GM23338 (cell line): Measurements from ENCODE around the gene SRGAP3. TPM values are rescaled to one million over a fixed set of nuclear protein-coding genes. Genes with fewer than 3 reads are reported as not detected.

Source experiments
- ATAC-seq: fragments of 200-7000 bp; cut with Tn5 transposase; 3 replicates; pipeline ENCODE4 v1.9.1; 2020
- DNase-seq: peaks from one replicate; pipeline ENCODE4 v3.0.0-alpha.2; 2015; ENCODE audit warnings: low spot score
- H2AFZ ChIP-seq: fragments of 200-600 bp; sonication (generic); 2 replicates; pipeline ENCODE4 v1.8.0; 2016; ENCODE audit warnings: antibody characterized with exemption, mild to moderate bottlenecking, moderate library complexity
- H3F3A ChIP-seq: fragments of 200-600 bp; sonication (generic); replicated peaks from 2 replicates; pipeline ENCODE4 v1.8.0; 2017; ENCODE audit warnings: antibody characterized with exemption, mixed run types, low read depth
- H3K27ac ChIP-seq: fragments of 200-600 bp; sonication (generic); 2 replicates; pipeline ENCODE4 v1.6.1; 2016; ENCODE audit warnings: low read depth
- H3K27me3 ChIP-seq: fragments of 200-600 bp; sonication (generic); 2 replicates; pipeline ENCODE4 v1.8.0; 2016; ENCODE audit warnings: mild to moderate bottlenecking, mixed run types, moderate library complexity; ENCODE audit not compliant: insufficient read depth
- H3K36me3 ChIP-seq: fragments of 200-600 bp; sonication (generic); 2 replicates; pipeline ENCODE4 v1.8.0; 2016; ENCODE audit warnings: mild to moderate bottlenecking; ENCODE audit not compliant: insufficient read depth
- H3K4me1 ChIP-seq: fragments of 200-600 bp; sonication (generic); 2 replicates; pipeline ENCODE4 v1.8.0; 2016; ENCODE audit warnings: mild to moderate bottlenecking, moderate library complexity; ENCODE audit not compliant: insufficient read depth
- H3K4me2 ChIP-seq: fragments of 200-600 bp; sonication (generic); 2 replicates; pipeline ENCODE4 v1.7.1; 2017; ENCODE audit warnings: mixed run types
- H3K4me3 ChIP-seq: fragments of 200-600 bp; sonication (generic); 2 replicates; pipeline ENCODE4 v1.6.1; 2016; ENCODE audit warnings: mixed run types
- H3K79me2 ChIP-seq: fragments of 200-600 bp; sonication (generic); replicated peaks from 2 replicates; pipeline ENCODE4 v1.8.0; 2017; ENCODE audit warnings: mild to moderate bottlenecking; ENCODE audit not compliant: insufficient read depth
- H3K9me2 ChIP-seq: fragments of 200-600 bp; sonication (generic); 2 replicates; pipeline ENCODE4 v1.8.0; 2017; ENCODE audit not compliant: insufficient read depth
- H4K20me1 ChIP-seq: fragments of 200-600 bp; sonication (generic); replicated peaks from 2 replicates; pipeline ENCODE4 v1.8.0; 2017; ENCODE audit warnings: mild to moderate bottlenecking; ENCODE audit not compliant: insufficient read depth
- H3K27ac Mint-ChIP-seq: 2 replicates; pipeline ENCODE4 v1.8.0; 2020; ENCODE audit warnings: inconsistent platforms, mild to moderate bottlenecking, moderate library complexity, mixed read lengths
- H3K27me3 Mint-ChIP-seq: 3 replicates; pipeline ENCODE4 v1.8.0; 2022; ENCODE audit warnings: low read depth, mild to moderate bottlenecking, moderate library complexity, mixed read lengths, inconsistent platforms; ENCODE audit not compliant: insufficient read depth, poor library complexity
- H3K36me3 Mint-ChIP-seq: 3 replicates; pipeline ENCODE4 v1.8.0; 2021; ENCODE audit warnings: low read depth, mild to moderate bottlenecking, inconsistent platforms, moderate library complexity, mixed read lengths
- H3K4me1 Mint-ChIP-seq: 3 replicates; pipeline ENCODE4 v1.8.0; 2020; ENCODE audit warnings: mild to moderate bottlenecking, inconsistent platforms, mixed read lengths
- H3K4me3 Mint-ChIP-seq: 3 replicates; pipeline ENCODE4 v1.8.0; 2021; ENCODE audit warnings: moderate library complexity, mild to moderate bottlenecking, inconsistent platforms, mixed read lengths
- H3K9me3 Mint-ChIP-seq: 3 replicates; pipeline ENCODE4 v1.8.0; 2020; ENCODE audit warnings: moderate library complexity, mild to moderate bottlenecking, inconsistent platforms, mixed read lengths
- CREB1 ChIP-seq: fragments of 250-450 bp; sonication (Bioruptor Pico); IDR thresholded peaks from 2 replicates; pipeline ENCODE4 v1.5.0; 2020; ENCODE audit warnings: low read depth, mild to moderate bottlenecking, moderate library complexity
- EZH2 ChIP-seq: fragments of 200-600 bp; sonication (generic); IDR thresholded peaks from one replicate; pipeline ENCODE4 v1.8.0; 2017; ENCODE audit warnings: antibody characterized with exemption, mild to moderate bottlenecking, low read depth; ENCODE audit not compliant: unreplicated experiment
- EZH2phosphoT487 ChIP-seq: fragments of 200-600 bp; sonication (generic); IDR thresholded peaks from one replicate; pipeline ENCODE4 v1.8.1; 2018; ENCODE audit warnings: antibody characterized with exemption; ENCODE audit not compliant: unreplicated experiment
- JUNB ChIP-seq: IDR thresholded peaks from one replicate; pipeline ENCODE4 v1.6.1; 2016; ENCODE audit warnings: antibody characterized with exemption; ENCODE audit not compliant: unreplicated experiment
- POLR2AphosphoS5 ChIP-seq: IDR thresholded peaks from 2 replicates; pipeline ENCODE4 v1.6.1; 2016; ENCODE audit warnings: antibody characterized with exemption, low read depth
- STAT1 ChIP-seq: IDR thresholded peaks from one replicate; pipeline ENCODE4 v1.6.1; 2016; ENCODE audit warnings: antibody characterized with exemption; ENCODE audit not compliant: unreplicated experiment
- ZNF114 ChIP-seq: fragments of 250-450 bp; sonication (Bioruptor Pico); IDR thresholded peaks from 2 replicates; pipeline ENCODE4 v1.5.0; 2020; ENCODE audit warnings: mild to moderate bottlenecking, moderate library complexity
- polyA plus RNA-seq: library from polyadenylated mRNA; unstranded; fragments of >200 nt; fragmentation: Nextera tagmentation; extraction: Ambion mirVana; gene quantifications from 2 replicates; pipeline ENCODE4 v1.2.1, GENCODE V29; 2016
- total RNA-seq: library from RNA; depleted of rRNA; stranded (reverse); fragments of >200 nt; shearing (Covaris generic); gene quantifications from 2 replicates; pipeline ENCODE4 v1.2.3, GENCODE V29; 2014
- TF ChIP-seq, protein P1 (sequence below): IDR thresholded peaks from one replicate; pipeline ENCODE4 v1.6.1; 2018; ENCODE audit warnings: antibody characterized with exemption; ENCODE audit not compliant: unreplicated experiment
- TF ChIP-seq, protein P2 (sequence below), 2 experiments: fragments of 200-600 bp in 1 of 2; sonication (generic) in 1 of 2; conservative IDR thresholded peaks; 2 replicates each; pipeline versions ENCODE4 v1.5.1 to v1.6.1; 2016 to 2017; ENCODE audit warnings: antibody characterized with exemption in 2 of 2, low read depth in 2 of 2, mild to moderate bottlenecking in 2 of 2, moderate library complexity in 1 of 2
- TF ChIP-seq, protein P3 (sequence below): fragments of 250-450 bp; sonication (Bioruptor Pico); IDR thresholded peaks from 2 replicates; pipeline ENCODE4 v1.5.0; 2020; ENCODE audit warnings: mild to moderate bottlenecking, moderate library complexity

The SRGAP3 gene
- total and polyA plus RNA-seq, 2 experiments from 2014 or later, result 6.4 to 9.4 TPM

DNA sequence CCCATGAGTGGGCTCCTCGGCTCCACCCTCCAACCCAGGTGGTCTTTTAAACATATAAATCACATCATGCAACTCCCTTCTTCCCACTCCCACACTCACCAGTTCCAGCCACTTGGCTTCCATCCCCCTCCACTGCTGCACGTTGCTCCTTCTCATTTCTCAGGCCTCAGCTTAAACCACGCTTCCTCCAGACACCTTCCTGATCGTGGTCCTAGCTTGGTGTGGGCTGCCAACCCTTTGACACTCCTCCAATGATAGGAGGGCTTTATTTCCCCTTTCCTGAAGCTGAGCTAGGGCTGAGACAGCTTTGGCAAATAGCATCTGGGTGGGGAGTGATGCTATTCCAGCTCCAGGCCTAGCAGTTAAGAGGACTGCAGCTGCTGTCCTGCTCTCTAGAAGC is 130.1 kb downstream of the SRGAP3 start:
- no peaks in the 10 kb centered on the region; the same call in 2 of the 3 replicates for H3K36me3 Mint-ChIP-seq
- TF ChIP-seq, protein P1, sequence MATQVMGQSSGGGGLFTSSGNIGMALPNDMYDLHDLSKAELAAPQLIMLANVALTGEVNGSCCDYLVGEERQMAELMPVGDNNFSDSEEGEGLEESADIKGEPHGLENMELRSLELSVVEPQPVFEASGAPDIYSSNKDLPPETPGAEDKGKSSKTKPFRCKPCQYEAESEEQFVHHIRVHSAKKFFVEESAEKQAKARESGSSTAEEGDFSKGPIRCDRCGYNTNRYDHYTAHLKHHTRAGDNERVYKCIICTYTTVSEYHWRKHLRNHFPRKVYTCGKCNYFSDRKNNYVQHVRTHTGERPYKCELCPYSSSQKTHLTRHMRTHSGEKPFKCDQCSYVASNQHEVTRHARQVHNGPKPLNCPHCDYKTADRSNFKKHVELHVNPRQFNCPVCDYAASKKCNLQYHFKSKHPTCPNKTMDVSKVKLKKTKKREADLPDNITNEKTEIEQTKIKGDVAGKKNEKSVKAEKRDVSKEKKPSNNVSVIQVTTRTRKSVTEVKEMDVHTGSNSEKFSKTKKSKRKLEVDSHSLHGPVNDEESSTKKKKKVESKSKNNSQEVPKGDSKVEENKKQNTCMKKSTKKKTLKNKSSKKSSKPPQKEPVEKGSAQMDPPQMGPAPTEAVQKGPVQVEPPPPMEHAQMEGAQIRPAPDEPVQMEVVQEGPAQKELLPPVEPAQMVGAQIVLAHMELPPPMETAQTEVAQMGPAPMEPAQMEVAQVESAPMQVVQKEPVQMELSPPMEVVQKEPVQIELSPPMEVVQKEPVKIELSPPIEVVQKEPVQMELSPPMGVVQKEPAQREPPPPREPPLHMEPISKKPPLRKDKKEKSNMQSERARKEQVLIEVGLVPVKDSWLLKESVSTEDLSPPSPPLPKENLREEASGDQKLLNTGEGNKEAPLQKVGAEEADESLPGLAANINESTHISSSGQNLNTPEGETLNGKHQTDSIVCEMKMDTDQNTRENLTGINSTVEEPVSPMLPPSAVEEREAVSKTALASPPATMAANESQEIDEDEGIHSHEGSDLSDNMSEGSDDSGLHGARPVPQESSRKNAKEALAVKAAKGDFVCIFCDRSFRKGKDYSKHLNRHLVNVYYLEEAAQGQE, result no peak
- TF ChIP-seq EZH2 (no peak), JUNB (no peak), POLR2AphosphoS5 (no peak), CREB1 (CRISPR knock-in tag) (no peak), EZH2phosphoT487 (no peak), ZNF114 (CRISPR knock-in tag) (no peak), STAT1 (no peak)
- TF ChIP-seq, protein P2, sequence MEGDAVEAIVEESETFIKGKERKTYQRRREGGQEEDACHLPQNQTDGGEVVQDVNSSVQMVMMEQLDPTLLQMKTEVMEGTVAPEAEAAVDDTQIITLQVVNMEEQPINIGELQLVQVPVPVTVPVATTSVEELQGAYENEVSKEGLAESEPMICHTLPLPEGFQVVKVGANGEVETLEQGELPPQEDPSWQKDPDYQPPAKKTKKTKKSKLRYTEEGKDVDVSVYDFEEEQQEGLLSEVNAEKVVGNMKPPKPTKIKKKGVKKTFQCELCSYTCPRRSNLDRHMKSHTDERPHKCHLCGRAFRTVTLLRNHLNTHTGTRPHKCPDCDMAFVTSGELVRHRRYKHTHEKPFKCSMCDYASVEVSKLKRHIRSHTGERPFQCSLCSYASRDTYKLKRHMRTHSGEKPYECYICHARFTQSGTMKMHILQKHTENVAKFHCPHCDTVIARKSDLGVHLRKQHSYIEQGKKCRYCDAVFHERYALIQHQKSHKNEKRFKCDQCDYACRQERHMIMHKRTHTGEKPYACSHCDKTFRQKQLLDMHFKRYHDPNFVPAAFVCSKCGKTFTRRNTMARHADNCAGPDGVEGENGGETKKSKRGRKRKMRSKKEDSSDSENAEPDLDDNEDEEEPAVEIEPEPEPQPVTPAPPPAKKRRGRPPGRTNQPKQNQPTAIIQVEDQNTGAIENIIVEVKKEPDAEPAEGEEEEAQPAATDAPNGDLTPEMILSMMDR (conservative IDR thresholded peaks at IDR 0.05; ENCODE audit: low read depth in 2 of 2), result no peak
- TF ChIP-seq, protein P3, sequence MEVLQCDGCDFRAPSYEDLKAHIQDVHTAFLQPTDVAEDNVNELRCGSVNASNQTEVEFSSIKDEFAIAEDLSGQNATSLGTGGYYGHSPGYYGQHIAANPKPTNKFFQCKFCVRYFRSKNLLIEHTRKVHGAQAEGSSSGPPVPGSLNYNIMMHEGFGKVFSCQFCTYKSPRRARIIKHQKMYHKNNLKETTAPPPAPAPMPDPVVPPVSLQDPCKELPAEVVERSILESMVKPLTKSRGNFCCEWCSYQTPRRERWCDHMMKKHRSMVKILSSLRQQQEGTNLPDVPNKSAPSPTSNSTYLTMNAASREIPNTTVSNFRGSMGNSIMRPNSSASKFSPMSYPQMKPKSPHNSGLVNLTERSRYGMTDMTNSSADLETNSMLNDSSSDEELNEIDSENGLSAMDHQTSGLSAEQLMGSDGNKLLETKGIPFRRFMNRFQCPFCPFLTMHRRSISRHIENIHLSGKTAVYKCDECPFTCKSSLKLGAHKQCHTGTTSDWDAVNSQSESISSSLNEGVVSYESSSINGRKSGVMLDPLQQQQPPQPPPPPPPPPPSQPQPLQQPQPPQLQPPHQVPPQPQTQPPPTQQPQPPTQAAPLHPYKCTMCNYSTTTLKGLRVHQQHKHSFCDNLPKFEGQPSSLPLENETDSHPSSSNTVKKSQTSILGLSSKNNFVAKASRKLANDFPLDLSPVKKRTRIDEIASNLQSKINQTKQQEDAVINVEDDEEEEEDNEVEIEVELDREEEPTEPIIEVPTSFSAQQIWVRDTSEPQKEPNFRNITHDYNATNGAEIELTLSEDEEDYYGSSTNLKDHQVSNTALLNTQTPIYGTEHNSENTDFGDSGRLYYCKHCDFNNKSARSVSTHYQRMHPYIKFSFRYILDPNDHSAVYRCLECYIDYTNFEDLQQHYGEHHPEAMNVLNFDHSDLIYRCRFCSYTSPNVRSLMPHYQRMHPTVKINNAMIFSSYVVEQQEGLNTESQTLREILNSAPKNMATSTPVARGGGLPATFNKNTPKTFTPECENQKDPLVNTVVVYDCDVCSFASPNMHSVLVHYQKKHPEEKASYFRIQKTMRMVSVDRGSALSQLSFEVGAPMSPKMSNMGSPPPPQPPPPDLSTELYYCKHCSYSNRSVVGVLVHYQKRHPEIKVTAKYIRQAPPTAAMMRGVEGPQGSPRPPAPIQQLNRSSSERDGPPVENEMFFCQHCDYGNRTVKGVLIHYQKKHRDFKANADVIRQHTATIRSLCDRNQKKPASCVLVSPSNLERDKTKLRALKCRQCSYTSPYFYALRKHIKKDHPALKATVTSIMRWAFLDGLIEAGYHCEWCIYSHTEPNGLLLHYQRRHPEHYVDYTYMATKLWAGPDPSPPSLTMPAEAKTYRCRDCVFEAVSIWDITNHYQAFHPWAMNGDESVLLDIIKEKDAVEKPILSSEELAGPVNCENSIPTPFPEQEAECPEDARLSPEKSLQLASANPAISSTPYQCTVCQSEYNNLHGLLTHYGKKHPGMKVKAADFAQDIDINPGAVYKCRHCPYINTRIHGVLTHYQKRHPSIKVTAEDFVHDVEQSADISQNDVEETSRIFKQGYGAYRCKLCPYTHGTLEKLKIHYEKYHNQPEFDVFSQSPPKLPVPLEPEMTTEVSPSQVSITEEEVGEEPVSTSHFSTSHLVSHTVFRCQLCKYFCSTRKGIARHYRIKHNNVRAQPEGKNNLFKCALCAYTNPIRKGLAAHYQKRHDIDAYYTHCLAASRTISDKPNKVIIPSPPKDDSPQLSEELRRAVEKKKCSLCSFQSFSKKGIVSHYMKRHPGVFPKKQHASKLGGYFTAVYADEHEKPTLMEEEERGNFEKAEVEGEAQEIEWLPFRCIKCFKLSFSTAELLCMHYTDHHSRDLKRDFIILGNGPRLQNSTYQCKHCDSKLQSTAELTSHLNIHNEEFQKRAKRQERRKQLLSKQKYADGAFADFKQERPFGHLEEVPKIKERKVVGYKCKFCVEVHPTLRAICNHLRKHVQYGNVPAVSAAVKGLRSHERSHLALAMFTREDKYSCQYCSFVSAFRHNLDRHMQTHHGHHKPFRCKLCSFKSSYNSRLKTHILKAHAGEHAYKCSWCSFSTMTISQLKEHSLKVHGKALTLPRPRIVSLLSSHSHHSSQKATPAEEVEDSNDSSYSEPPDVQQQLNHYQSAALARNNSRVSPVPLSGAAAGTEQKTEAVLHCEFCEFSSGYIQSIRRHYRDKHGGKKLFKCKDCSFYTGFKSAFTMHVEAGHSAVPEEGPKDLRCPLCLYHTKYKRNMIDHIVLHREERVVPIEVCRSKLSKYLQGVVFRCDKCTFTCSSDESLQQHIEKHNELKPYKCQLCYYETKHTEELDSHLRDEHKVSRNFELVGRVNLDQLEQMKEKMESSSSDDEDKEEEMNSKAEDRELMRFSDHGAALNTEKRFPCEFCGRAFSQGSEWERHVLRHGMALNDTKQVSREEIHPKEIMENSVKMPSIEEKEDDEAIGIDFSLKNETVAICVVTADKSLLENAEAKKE (CRISPR knock-in tag), result no peak

More for the DNA sequence above, 130.1 kb downstream of the SRGAP3 start:
- Histone ChIP-seq H3K36me3 (no peaks in the 10 kb centered on the region), H3F3A (no peaks in the 10 kb centered on the region), H3K4me3 (no peak overlapping the region), H3K4me1 (peaks cover under 1% of the 10 kb centered on the region; the same call in 1 of the 2 replicates), H3K79me2 (no peaks in the 10 kb centered on the region), H3K27ac (no peak overlapping the region), H2AFZ (no peak overlapping the region), H3K27me3 (no peaks in the 10 kb centered on the region), H3K4me2 (no peak overlapping the region), H3K9me2 (no peaks in the 10 kb centered on the region), H4K20me1 (no peaks in the 10 kb centered on the region)
- H3K27ac Mint-ChIP-seq, result no peak overlapping the region
- ATAC-seq (no peak), DNase-seq (no peak)
- H3K9me3 Mint-ChIP-seq, result no peaks in the 10 kb centered on the region
- peaks cover 12% of the 10 kb centered on the region for H3K27me3 Mint-ChIP-seq
- H3K4me3 Mint-ChIP-seq, result no peak overlapping the region
- no peaks in the 10 kb centered on the region for H3K4me1 Mint-ChIP-seq
